ENCODE data around the gene CDSN. TPM values are rescaled to one million over a fixed set of nuclear protein-coding genes. Genes with fewer than 3 reads are reported as not detected.
"Not testable (repeated sequence)": the region's sequence is repeated elsewhere in the genome, so short reads cannot be mapped to it uniquely, and the experiment has no call there.

CDSN gene
- total RNA-seq: not detected

- no peak for DNase-seq
These were observed at the start of gene CDSN for GRCh38 chr6:31120151-31120915. Gene CDSN (minus strand): TSS chr6:31120446. CDS start chr6:31120419, 27 bp downstream.

DNA sequence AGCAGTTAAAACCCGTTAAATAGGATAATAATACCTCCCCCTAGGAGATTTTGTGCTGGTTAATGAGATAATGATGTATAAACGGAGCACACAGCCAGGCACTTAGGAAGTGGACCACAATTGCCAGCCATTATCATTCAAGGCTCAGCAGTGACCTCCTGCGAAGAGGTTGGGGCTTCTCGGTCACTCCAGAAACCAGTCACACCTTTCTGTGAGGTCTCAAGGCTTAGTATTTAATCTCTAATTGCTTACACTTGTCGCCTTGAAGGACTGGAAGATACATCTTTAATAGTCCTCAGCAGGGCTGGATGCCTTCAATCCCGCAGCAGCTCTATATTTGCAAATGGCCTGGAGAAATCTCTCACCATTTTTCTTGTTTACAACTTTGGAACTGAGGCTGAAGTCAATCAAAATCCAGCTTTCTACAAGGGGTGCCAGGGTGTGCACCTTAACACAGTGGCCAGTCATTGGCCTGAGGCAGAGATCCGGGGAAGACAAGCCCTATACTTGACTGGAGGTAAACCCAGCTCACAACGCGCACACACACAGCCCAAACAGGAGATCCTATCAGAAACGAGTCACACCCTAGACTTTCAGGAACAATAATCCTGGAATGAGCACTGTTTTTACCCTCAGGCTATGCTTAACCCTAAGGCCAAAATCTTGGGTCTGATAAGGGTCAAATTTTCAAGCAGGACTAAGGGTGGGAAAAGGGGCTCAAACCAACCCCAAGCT, 49.0 kb upstream of the CDSN start:
- DNase-seq: no peak

DNA sequence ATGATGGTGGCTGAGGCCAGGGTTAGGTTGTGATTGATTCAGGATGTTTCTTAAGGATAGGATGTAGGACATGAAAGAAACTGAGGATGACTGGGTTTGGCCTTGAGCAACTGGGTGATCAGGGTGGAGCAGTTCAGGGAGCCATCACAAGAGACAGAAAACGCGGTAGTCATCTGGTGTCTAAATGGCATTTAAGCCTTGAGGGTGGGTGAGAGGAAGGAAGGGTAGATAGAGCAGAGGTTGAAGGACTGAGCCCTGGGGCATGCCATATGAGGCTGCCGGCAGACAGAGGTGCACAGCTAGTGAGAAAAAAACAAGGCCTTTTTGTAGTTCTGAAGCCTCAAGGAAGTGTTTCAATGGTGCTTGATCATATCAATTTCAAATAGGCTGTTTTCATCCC, 48.4 kb upstream of the CDSN start:
- DNase-seq: no peak

- no peak for DNase-seq
These were observed 45.7 kb upstream of the CDSN start for GRCh38 chr6:31165986-31166385.

DNA sequence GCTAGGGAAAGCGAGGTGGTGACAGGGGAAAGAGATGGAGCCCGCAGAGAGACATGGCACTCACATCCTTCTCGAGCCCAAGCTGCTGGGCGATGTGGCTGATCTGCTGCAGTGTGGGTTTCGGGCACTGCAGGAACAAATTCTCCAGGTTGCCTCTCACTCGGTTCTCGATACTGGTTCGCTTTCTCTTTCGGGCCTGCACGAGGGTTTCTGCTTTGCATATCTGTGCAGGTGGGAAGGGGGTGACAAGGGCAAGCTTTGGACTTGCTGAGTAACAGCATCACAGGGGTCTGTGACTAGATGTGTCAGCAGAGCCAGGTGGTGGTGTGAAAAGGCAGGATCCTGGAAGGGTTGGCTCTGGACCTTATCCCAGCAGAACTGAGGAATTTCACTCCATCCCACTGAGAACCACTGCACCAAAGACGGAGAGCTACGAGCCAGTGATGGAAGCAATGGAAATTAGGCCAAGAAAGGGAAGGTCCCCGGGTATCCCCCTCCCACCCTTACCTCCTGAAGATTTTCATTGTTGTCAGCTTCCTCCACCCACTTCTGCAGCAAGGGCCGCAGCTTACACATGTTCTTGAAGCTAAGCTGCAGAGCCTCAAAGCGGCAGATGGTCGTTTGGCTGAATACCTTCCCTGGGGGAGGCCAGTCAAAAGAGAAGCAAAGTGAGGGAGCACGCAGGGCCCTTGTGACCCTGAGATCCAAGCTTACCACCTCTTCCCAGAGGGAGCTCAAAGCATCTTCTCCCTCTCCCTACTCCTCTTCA, 45.0 kb upstream of the CDSN start:
- DNase-seq: not testable (repeated sequence)

DNA sequence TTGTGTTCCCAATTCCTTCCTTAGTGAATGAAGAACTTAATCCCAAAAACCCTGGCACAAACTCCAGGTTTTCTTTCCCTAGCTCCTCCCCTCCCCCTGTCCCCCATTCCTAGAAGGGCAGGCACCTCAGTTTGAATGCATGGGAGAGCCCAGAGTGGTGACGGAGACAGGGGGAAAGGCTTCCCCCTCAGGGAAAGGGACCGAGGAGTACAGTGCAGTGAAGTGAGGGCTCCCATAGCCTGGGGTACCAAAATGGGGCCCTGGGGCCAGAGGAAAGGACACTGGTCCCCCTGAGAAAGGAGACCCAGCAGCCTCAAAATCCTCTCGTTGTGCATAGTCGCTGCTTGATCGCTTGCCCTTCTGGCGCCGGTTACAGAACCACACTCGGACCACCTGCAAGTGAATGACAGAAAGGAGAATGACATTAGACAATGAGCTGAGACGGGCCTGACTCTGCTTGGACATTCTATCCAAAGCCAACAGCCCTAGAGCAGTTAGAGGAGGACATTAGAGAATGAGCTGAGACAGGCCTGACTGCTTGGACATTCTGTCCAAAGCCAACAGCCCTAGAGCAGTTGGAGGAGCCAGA, 44.3 kb upstream of the CDSN start:
- DNase-seq: not testable (repeated sequence)

DNA sequence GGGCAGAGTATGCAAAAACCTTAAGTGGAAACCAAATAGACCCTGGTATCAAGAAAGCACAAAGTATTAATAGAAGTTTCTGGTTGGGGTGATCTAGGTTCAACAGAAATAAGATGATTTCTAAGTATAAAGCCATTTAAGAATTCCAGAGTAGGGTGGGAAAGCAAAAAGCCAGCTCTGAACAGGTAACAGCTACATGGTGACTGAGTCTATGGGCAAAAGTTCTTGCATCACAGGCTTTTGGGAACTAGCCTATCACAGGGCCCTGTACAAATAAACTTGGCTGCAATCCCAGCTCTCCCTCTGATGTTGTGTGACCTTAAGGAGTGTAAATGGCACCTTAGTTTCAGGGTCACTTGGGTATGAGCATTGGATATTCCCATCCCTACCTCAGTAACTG, 43.7 kb upstream of the CDSN start:
- DNase-seq: no peak

DNA sequence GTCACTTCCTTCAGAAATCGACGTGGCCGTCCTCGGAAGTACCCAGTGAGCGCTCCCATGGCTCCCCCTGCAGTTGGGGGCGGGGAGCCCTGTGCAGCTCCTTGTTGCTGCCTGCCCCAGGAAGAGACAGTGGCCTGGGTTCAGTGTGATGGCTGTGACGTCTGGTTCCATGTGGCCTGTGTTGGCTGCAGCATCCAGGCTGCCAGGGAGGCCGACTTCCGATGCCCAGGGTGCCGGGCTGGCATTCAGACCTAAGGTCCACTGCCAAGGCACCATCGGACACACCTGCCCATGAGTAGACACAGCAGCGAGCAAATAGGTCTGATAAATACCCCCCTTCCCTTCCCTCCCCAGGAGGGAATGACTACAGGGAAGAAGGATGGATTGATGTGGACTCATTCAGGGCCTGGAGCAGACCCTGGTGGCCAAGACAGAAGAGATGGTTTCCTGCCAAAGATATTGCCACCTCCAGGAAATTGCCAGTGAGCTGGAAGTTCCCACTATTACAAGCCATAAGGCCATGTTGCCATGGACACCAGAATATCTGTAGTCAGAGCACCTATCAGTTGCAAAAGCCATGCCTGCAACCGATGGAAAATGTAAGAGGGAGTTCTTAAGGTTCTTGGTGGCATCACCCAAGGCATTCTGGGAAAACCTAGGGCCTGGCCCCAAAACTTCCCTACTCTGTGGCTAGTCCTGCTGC, 42.4 kb upstream of the CDSN start:
- DNase-seq: no peak

DNA sequence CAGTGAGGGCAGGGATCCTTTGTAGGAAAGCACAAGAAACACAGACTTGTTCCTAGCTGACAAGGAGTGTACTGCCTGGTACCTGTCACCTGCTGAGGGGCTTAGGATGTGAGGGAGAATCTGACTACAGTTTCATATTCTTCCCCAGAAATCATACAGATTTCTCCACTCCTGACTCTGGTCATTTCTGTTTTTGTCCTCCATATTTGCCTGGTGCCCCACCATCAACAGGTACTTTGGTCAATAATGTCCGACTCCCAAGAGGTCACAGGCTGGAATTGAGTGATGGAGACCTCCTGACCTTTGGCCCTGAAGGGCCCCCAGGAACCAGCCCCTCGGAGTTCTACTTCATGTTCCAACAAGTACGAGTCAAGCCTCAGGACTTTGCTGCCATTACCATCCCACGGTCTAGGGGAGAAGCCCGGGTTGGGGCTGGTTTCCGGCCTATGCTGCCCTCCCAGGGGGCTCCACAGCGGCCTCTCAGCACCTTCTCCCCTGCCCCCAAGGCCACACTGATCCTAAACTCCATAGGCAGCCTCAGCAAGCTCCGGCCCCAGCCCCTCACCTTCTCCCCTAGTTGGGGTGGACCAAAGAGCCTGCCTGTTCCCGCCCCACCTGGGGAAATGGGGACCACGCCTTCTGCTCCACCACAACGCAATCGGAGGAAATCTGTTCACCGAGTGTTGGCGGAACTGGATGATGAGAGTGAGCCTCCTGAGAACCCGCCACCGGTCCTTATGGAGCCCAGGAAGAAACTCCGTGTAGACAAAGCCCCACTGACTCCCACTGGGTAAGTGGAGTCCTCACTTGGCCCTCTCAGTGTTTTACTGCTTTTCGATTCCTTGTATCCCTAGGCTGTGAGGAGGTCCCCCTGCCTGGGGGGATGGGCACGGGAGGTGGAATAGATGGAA, 41.2 kb upstream of the CDSN start:
- no peak for DNase-seq

- DNase-seq: no peak
These were observed 38.9 kb upstream of the CDSN start for GRCh38 chr6:31158863-31159855.

GRCh38 chr6:31158140-31158862, 38.1 kb upstream of the CDSN start, which contains the start of gene TCF19:
Gene TCF19 (plus strand): TSS chr6:31158589. CDS start chr6:31159470, 881 bp downstream.
- DNase-seq: peak; percentile 99

GRCh38 chr6:31157513-31158139, 37.4 kb upstream of the CDSN start, which contains the start of gene CCHCR1:
Gene CCHCR1 (minus strand): TSS chr6:31157802. CDS start chr6:31157600, 202 bp downstream.
- no peak for DNase-seq

GRCh38 chr6:31156641-31157040, 36.4 kb upstream of the CDSN start:
- no peak for DNase-seq

DNA sequence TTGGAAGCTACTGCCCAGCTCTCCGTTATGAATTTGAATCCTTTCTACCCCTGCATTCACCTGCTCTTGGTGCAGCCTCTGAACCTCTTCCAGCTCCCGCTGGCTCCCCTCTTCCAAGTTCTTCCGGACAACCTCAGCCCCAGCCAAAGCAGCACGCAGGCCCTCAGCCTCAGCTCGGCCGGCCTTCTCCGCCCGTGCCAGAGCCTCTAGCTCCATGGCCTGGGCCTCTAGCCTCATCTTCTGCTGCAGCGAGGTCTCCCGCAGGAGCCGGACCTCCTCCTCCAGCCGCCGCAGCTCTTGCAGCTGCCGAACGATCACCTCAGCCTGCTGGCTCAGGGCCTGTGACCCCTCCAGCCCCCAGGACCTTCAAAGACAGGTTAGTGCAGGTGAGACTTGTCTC, 34.2 kb upstream of the CDSN start:
- DNase-seq: no peak

DNA sequence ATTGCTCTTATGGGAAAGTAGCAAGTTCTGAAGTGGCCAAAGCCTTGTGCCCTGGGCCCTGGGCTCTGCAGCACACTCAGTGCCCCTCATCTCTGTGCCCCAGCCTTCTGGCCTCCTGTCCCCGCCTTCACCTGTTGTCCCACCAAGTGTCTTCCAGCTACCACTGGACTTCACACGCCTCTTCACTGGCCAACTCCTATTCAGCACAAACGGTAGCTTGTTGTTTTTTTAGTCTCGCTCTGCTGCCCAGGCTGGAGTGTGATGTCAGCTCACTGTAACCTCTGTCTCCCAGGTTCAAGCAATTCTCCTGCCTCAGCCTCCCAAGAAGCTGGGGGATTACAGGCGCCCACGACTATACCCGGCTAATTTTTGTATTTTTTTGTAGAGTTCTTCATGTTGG, 32.5 kb upstream of the CDSN start:
- DNase-seq: no peak

DNA sequence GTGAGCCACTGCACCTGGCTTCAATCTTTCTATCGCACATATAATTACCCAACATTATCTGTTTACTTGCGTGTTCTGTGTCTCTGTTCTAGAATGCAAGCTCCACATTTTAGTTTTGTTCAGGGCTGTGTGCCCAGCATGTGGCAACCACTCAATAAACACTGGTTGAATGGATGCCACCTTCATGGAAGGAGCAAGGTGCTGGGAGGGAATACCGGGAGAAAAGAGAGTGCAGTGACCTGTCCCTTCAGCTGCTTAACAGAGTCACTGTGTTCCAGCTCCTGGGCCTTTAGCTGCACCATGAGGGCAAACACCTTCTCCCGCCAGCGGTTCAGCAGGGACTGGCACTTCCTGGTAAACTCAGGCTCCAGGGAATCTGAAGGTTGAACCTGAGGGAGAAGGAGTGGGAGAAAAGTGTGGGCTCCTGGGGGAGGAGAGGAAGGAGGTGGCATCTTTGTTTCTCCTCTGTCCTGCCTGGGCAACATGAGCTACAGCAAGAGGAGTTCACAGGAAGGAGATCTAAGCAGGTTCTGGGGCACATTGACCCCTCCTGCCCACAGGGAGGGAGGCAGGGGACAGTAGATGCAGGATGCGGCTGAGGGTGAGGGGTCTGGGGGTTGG, 29.7 kb upstream of the CDSN start:
- no peak for DNase-seq

- no peak for DNase-seq
These were observed 25.1 kb upstream of the CDSN start for GRCh38 chr6:31145386-31145785.

GRCh38 chr6:31144970-31145340, 24.7 kb upstream of the CDSN start:
- no peak for DNase-seq
